ENCODE results near the gene TTC32.

The TTC32 gene

GRCh38 chr2:19868701-19869580 is 32.8 kb downstream of the TTC32 start:
- WGBS (ENCODE audit: insufficient coverage): 25% methylated on average over 46 of the region's 52 CpGs
- H3K27ac ChIP-seq (ENCODE audit: insufficient read depth in 1 of 2, low read depth in 1 of 2, low read length in 2 of 2, poor library complexity in 1 of 2, severe bottlenecking in 2 of 2): no peak overlapping the region

GRCh38 chr2:19868224-19868623 is 33.6 kb downstream of the TTC32 start:
- DNase-seq: peak in 2 of 3 donors; percentile 5 to 20
- Histone ChIP-seq H3K27me3 (replicated peaks in 2 of 5; ENCODE audit: control insufficient read depth in 4 of 5, insufficient read depth in 5 of 5, low read length in 4 of 5) (peaks cover 0 to 7% (median 5%) of the 10 kb centered on the region in 5 experiments), H3K27ac (ENCODE audit: insufficient read depth in 1 of 2, low read depth in 1 of 2, low read length in 2 of 2, poor library complexity in 1 of 2, severe bottlenecking in 2 of 2) (no peak overlapping the region), H3K4me1 (ENCODE audit: control extremely low read depth in 1 of 4, control insufficient read depth in 4 of 4, insufficient read depth in 4 of 4, low read length in 3 of 4) (peaks cover 0 to 16% (median 13%) of the 10 kb centered on the region in 4 experiments), H3K4me3 (ENCODE audit: control insufficient read depth in 1 of 7, extremely low read depth in 1 of 7, insufficient read depth in 4 of 7, low read depth in 2 of 7, low read length in 6 of 7) (peak overlapping the region in 5 of 7 experiments; percentile 58 to 81 (median 71)), H3K9me3 (ENCODE audit: control extremely low read depth in 1 of 5, control insufficient read depth in 4 of 5, insufficient read depth in 2 of 5, low read depth in 1 of 5, low read length in 4 of 5) (no peaks in the 10 kb centered on the region), H3K36me3 (ENCODE audit: control insufficient read depth in 4 of 4, insufficient read depth in 4 of 4, low read length in 3 of 4) (no peaks in the 10 kb centered on the region)
- WGBS (ENCODE audit: insufficient coverage): 68% methylated on average over 5 of the region's 7 CpGs
- POLR2A ChIA-PET: no interaction called here
- CTCF ChIA-PET: no interaction called here

More at GRCh38 chr2:19868701-19869580, 32.8 kb downstream of the TTC32 start:
- peak overlapping the region; percentile 56 to 81 (median 64) for H3K4me3 ChIP-seq (ENCODE audit: control insufficient read depth in 1 of 7, extremely low read depth in 1 of 7, insufficient read depth in 4 of 7, low read depth in 2 of 7, low read length in 6 of 7)
- peaks cover 0 to 6% (median 5%) of the 10 kb centered on the region in 5 experiments for H3K27me3 ChIP-seq (replicated peaks in 2 of 5; ENCODE audit: control insufficient read depth in 4 of 5, insufficient read depth in 5 of 5, low read length in 4 of 5)
- CTCF ChIA-PET: no interaction called here
- H3K4me1 ChIP-seq (ENCODE audit: control extremely low read depth in 1 of 4, control insufficient read depth in 4 of 4, insufficient read depth in 4 of 4, low read length in 3 of 4): peaks cover 0 to 12% (median 12%) of the 10 kb centered on the region in 4 experiments
- DNase-seq: peak; percentile 19 to 65 (median 52)
- H3K9me3 ChIP-seq (ENCODE audit: control extremely low read depth in 1 of 5, control insufficient read depth in 4 of 5, insufficient read depth in 2 of 5, low read depth in 1 of 5, low read length in 4 of 5): no peaks in the 10 kb centered on the region
- POLR2A ChIA-PET: interaction anchor here (0.6 kb wide), 1 partner anchor 341 kb away, joined by 3 read pairs; no protein-coding TSS in a partner anchor
- no peaks in the 10 kb centered on the region for H3K36me3 ChIP-seq (ENCODE audit: control insufficient read depth in 4 of 4, insufficient read depth in 4 of 4, low read length in 3 of 4)

GRCh38 chr2:19866771-19867170 is 35.0 kb downstream of the TTC32 start:
- Histone ChIP-seq H3K4me3 (ENCODE audit: control insufficient read depth in 1 of 7, extremely low read depth in 1 of 7, insufficient read depth in 4 of 7, low read depth in 2 of 7, low read length in 6 of 7) (no peak overlapping the region), H3K4me1 (ENCODE audit: control extremely low read depth in 1 of 4, control insufficient read depth in 4 of 4, insufficient read depth in 4 of 4, low read length in 3 of 4) (peaks cover 0 to 16% (median 13%) of the 10 kb centered on the region in 4 experiments), H3K36me3 (ENCODE audit: control insufficient read depth in 4 of 4, insufficient read depth in 4 of 4, low read length in 3 of 4) (no peaks in the 10 kb centered on the region), H3K9me3 (ENCODE audit: control extremely low read depth in 1 of 5, control insufficient read depth in 4 of 5, insufficient read depth in 2 of 5, low read depth in 1 of 5, low read length in 4 of 5) (no peaks in the 10 kb centered on the region), H3K27me3 (replicated peaks in 2 of 5; ENCODE audit: control insufficient read depth in 4 of 5, insufficient read depth in 5 of 5, low read length in 4 of 5) (peaks cover 0 to 11% (median 5%) of the 10 kb centered on the region in 5 experiments), H3K27ac (ENCODE audit: insufficient read depth in 1 of 2, low read depth in 1 of 2, low read length in 2 of 2, poor library complexity in 1 of 2, severe bottlenecking in 2 of 2) (no peak overlapping the region)
- DNase-seq: no peak
- POLR2A ChIA-PET: no interaction called here
- WGBS (ENCODE audit: insufficient coverage): 89% methylated on average over 2 of the region's 2 CpGs
- CTCF ChIA-PET: no interaction called here

- Histone ChIP-seq H3K4me3 (ENCODE audit: control insufficient read depth in 1 of 7, extremely low read depth in 1 of 7, insufficient read depth in 4 of 7, low read depth in 2 of 7, low read length in 6 of 7) (no peak overlapping the region), H3K27ac (ENCODE audit: insufficient read depth in 1 of 2, low read depth in 1 of 2, low read length in 2 of 2, poor library complexity in 1 of 2, severe bottlenecking in 2 of 2) (no peak overlapping the region), H3K9me3 (ENCODE audit: control extremely low read depth in 1 of 5, control insufficient read depth in 4 of 5, insufficient read depth in 2 of 5, low read depth in 1 of 5, low read length in 4 of 5) (no peaks in the 10 kb centered on the region), H3K36me3 (ENCODE audit: control insufficient read depth in 4 of 4, insufficient read depth in 4 of 4, low read length in 3 of 4) (no peaks in the 10 kb centered on the region), H3K4me1 (ENCODE audit: control extremely low read depth in 1 of 4, control insufficient read depth in 4 of 4, insufficient read depth in 4 of 4, low read length in 3 of 4) (peaks cover 0 to 16% (median 13%) of the 10 kb centered on the region in 4 experiments), H3K27me3 (replicated peaks in 2 of 5; ENCODE audit: control insufficient read depth in 4 of 5, insufficient read depth in 5 of 5, low read length in 4 of 5) (peaks cover 0 to 11% (median 5%) of the 10 kb centered on the region in 5 experiments)
- POLR2A ChIA-PET: interaction anchor here (1.1 kb wide), 1 partner anchor 192 kb away, joined by 5 read pairs; no protein-coding TSS in a partner anchor
- DNase-seq: peak in 2 of 3 donors; percentile 4 to 14
- WGBS (ENCODE audit: insufficient coverage): 80% methylated on average over 1 of the region's 2 CpGs
- CTCF ChIA-PET: interaction anchor here (0.7 to 3.9 kb wide), 4 partner anchors 8 to 1345 kb away, joined by 3 to 24 read pairs (median 17); no protein-coding TSS in a partner anchor
Observed at GRCh38 chr2:19865151-19865550, 36.6 kb downstream of the TTC32 start.

GRCh38 chr2:19864381-19864780 is 37.4 kb downstream of the TTC32 start:
- DNase-seq: no peak
- ChIA-PET CTCF (interaction anchor here (0.9 to 3.9 kb wide), 6 partner anchors 9 to 1345 kb away, joined by 3 to 24 read pairs (median 8); no protein-coding TSS in a partner anchor), POLR2A (no interaction called here)
- peaks cover 0 to 11% (median 5%) of the 10 kb centered on the region in 5 experiments for H3K27me3 ChIP-seq (replicated peaks in 2 of 5; ENCODE audit: control insufficient read depth in 4 of 5, insufficient read depth in 5 of 5, low read length in 4 of 5)
- no peak overlapping the region for H3K4me3 ChIP-seq (ENCODE audit: control insufficient read depth in 1 of 7, extremely low read depth in 1 of 7, insufficient read depth in 4 of 7, low read depth in 2 of 7, low read length in 6 of 7)
- WGBS (ENCODE audit: insufficient coverage): 85% methylated on average over 11 of the region's 11 CpGs
- H3K9me3 ChIP-seq (ENCODE audit: control extremely low read depth in 1 of 5, control insufficient read depth in 4 of 5, insufficient read depth in 2 of 5, low read depth in 1 of 5, low read length in 4 of 5): no peaks in the 10 kb centered on the region
- no peaks in the 10 kb centered on the region for H3K36me3 ChIP-seq (ENCODE audit: control insufficient read depth in 4 of 4, insufficient read depth in 4 of 4, low read length in 3 of 4)
- peaks cover 0 to 16% (median 13%) of the 10 kb centered on the region in 4 experiments for H3K4me1 ChIP-seq (ENCODE audit: control extremely low read depth in 1 of 4, control insufficient read depth in 4 of 4, insufficient read depth in 4 of 4, low read length in 3 of 4)
- no peak overlapping the region for H3K27ac ChIP-seq (ENCODE audit: insufficient read depth in 1 of 2, low read depth in 1 of 2, low read length in 2 of 2, poor library complexity in 1 of 2, severe bottlenecking in 2 of 2)

- DNase-seq: peak; percentile 30 to 58 (median 50)
- ChIA-PET CTCF (interaction anchor here (0.9 to 3.9 kb wide), 8 partner anchors 10 to 1477 kb away, joined by 3 to 24 read pairs (median 4); no protein-coding TSS in a partner anchor), POLR2A (no interaction called here)
- 25% methylated on average over 33 of the region's 33 CpGs for WGBS (ENCODE audit: insufficient coverage)
- Histone ChIP-seq H3K4me3 (ENCODE audit: control insufficient read depth in 1 of 7, extremely low read depth in 1 of 7, insufficient read depth in 4 of 7, low read depth in 2 of 7, low read length in 6 of 7) (peak overlapping the region in 1 of 7 experiments; percentile 37), H3K36me3 (ENCODE audit: control insufficient read depth in 4 of 4, insufficient read depth in 4 of 4, low read length in 3 of 4) (no peaks in the 10 kb centered on the region), H3K4me1 (ENCODE audit: control extremely low read depth in 1 of 4, control insufficient read depth in 4 of 4, insufficient read depth in 4 of 4, low read length in 3 of 4) (peaks cover 0 to 9% (median 6%) of the 10 kb centered on the region in 4 experiments), H3K27ac (ENCODE audit: insufficient read depth in 1 of 2, low read depth in 1 of 2, low read length in 2 of 2, poor library complexity in 1 of 2, severe bottlenecking in 2 of 2) (no peak overlapping the region), H3K9me3 (ENCODE audit: control extremely low read depth in 1 of 5, control insufficient read depth in 4 of 5, insufficient read depth in 2 of 5, low read depth in 1 of 5, low read length in 4 of 5) (no peaks in the 10 kb centered on the region), H3K27me3 (replicated peaks in 2 of 5; ENCODE audit: control insufficient read depth in 4 of 5, insufficient read depth in 5 of 5, low read length in 4 of 5) (peaks cover 0 to 11% (median 5%) of the 10 kb centered on the region in 5 experiments)
Observed at GRCh38 chr2:19863303-19864041, 38.3 kb downstream of the TTC32 start.
